GM12878 (cell line): ENCODE results near the gene RUBCNL. TPM values are rescaled to one million over a fixed set of nuclear protein-coding genes. Genes with fewer than 3 reads are reported as not detected.

Source experiments
- ATAC-seq: fragments of 200-7000 bp; cut with Tn5 transposase; 3 replicates; pipeline ENCODE4 v1.9.1; 2020; ENCODE audit warnings: mild to moderate bottlenecking, moderate library complexity
- BruUV-seq: library from RNA; stranded (reverse); fragments of 400-500 nt; replicated peaks from 2 replicates; lab custom pipeline; 2021; lab: Mats Ljungman, UMichigan
- CTCF ChIA-PET: fragments of 300-600 bp; sonication (Branson Sonifier 250); formaldehyde crosslinking; extraction: SDS; loops from one replicate; lab custom pipeline; 2021; ENCODE audit warnings: inconsistent platforms; lab: Yijun Ruan, JAX
- POLR2A ChIA-PET: fragments of 350-600 bp; formaldehyde crosslinking; extraction: SDS; loops from one replicate; lab custom pipeline; 2021; ENCODE audit warnings: inconsistent platforms; lab: Charles Lee
- RAD21 ChIA-PET: fragments of 300-600 bp; sonication (Branson Sonifier 250); formaldehyde crosslinking; loops from one replicate; lab custom pipeline; 2023; ENCODE audit warnings: antibody characterized with exemption; ENCODE audit not compliant: unreplicated experiment; lab: Charles Lee
- SMC1A ChIA-PET: fragments of 300-600 bp; sonication (Branson Sonifier 250); formaldehyde crosslinking; loops from one replicate; lab custom pipeline; 2023; ENCODE audit not compliant: unreplicated experiment, uncharacterized antibody; lab: Charles Lee
- DNase-seq: peaks from one replicate; pipeline ENCODE4 v3.0.0-alpha.2; 2011; ENCODE audit warnings: low read depth, low spot score
- FAIRE-seq: peaks from 3 replicates; lab custom pipeline; 2011; peaks lifted over from hg19 to GRCh38; lab: Jason Lieb, UNC
- H2AFZ ChIP-seq: 2 replicates; pipeline ENCODE4 v1.6.0; 2011; ENCODE audit warnings: low read depth, low read length, control low read depth; ENCODE audit not compliant: control insufficient read depth
- H3K27ac ChIP-seq: 2 replicates; pipeline ENCODE4 v1.5.1; 2011; ENCODE audit warnings: control low read depth; ENCODE audit not compliant: control insufficient read depth, insufficient read depth
- H3K27me3 ChIP-seq, 2 experiments: replicated peaks in 1 of 2; 2 replicates each; pipeline versions ENCODE4 v1.6.0 to v1.6.1; 2011; ENCODE audit warnings: low read length in 1 of 2; ENCODE audit not compliant: control insufficient read depth in 2 of 2, insufficient read depth in 2 of 2
- H3K36me3 ChIP-seq, 2 experiments: 2 replicates each; pipeline ENCODE4 v1.5.1; 2011; ENCODE audit warnings: low read length in 1 of 2; ENCODE audit not compliant: control insufficient read depth in 2 of 2, insufficient read depth in 2 of 2
- H3K4me1 ChIP-seq: 2 replicates; pipeline ENCODE4 v1.6.1; 2011; ENCODE audit warnings: mild to moderate bottlenecking, low read length, moderate library complexity, mixed read lengths; ENCODE audit not compliant: control insufficient read depth, insufficient read depth
- H3K4me2 ChIP-seq: 2 replicates; pipeline ENCODE4 v1.6.0; 2011; ENCODE audit warnings: control low read depth; ENCODE audit not compliant: control insufficient read depth, insufficient read depth
- H3K4me3 ChIP-seq: fragments of 200-600 bp; sonication (generic); 2 replicates; pipeline ENCODE4 v1.5.1; 2016
- H3K79me2 ChIP-seq: 2 replicates; pipeline ENCODE4 v1.6.0; 2011; ENCODE audit warnings: low read length; ENCODE audit not compliant: control insufficient read depth, insufficient read depth
- H3K9ac ChIP-seq: 2 replicates; pipeline ENCODE4 v1.8.0; 2011; ENCODE audit warnings: low read length, control low read depth, mixed read lengths; ENCODE audit not compliant: control insufficient read depth, insufficient read depth
- H3K9me3 ChIP-seq: replicated peaks from 3 replicates; pipeline ENCODE4 v1.5.1; 2011; ENCODE audit warnings: mild to moderate bottlenecking, low read length; ENCODE audit not compliant: control insufficient read depth, insufficient read depth
- H4K20me1 ChIP-seq: 2 replicates; pipeline ENCODE4 v1.6.0; 2011; ENCODE audit not compliant: control insufficient read depth, insufficient read depth
- CEBPB ChIP-seq, 2 experiments: fragments of 150-350 bp in 1 of 2; IDR thresholded peaks; 2 replicates each; pipeline ENCODE4 v1.6.1; 2012 to 2014; ENCODE audit warnings: low read depth in 2 of 2, low read length in 2 of 2, borderline replicate concordance in 1 of 2, inconsistent platforms in 1 of 2
- IKZF2 ChIP-seq, 2 experiments: fragments of 450-650 bp; IDR thresholded peaks; 2 replicates each; pipeline ENCODE4 v1.6.1; 2017; ENCODE audit warnings: mild to moderate bottlenecking in 2 of 2, moderate library complexity in 2 of 2
- KDM1A ChIP-seq: fragments of 200-600 bp; sonication (generic); IDR thresholded peaks from 2 replicates; pipeline ENCODE4 v1.6.1; 2016; ENCODE audit warnings: borderline replicate concordance
- MTA3 ChIP-seq: IDR thresholded peaks from 2 replicates; pipeline ENCODE4 v1.6.1; 2012; ENCODE audit warnings: low read length, inconsistent platforms, borderline replicate concordance
- NFIC ChIP-seq: IDR thresholded peaks from 2 replicates; pipeline ENCODE4 v1.6.1; 2012; ENCODE audit warnings: low read depth, mild to moderate bottlenecking, inconsistent platforms, low read length, moderate library complexity
- PAX5 ChIP-seq: IDR thresholded peaks from 2 replicates; pipeline ENCODE4 v1.6.1; 2011; ENCODE audit warnings: low read depth, low read length, borderline replicate concordance
- POLR2A ChIP-seq: IDR thresholded peaks from 2 replicates; pipeline ENCODE4 v1.6.1; 2011; ENCODE audit warnings: low read depth, mild to moderate bottlenecking, low read length
- RELB ChIP-seq: fragments of 450-650 bp; IDR thresholded peaks from 2 replicates; pipeline ENCODE4 v1.6.1; 2017; ENCODE audit warnings: low read depth, mild to moderate bottlenecking, moderate library complexity
- RUNX3 ChIP-seq: IDR thresholded peaks from 2 replicates; pipeline ENCODE4 v1.6.1; 2012; ENCODE audit warnings: low read length, inconsistent platforms
- SMAD5 ChIP-seq: IDR thresholded peaks from 2 replicates; pipeline ENCODE4 v1.6.1; 2016; ENCODE audit warnings: antibody characterized with exemption, low read depth
- SPI1 ChIP-seq: IDR thresholded peaks from 2 replicates; pipeline ENCODE4 v1.6.1; 2011; ENCODE audit warnings: low read depth, mild to moderate bottlenecking, low read length, moderate library complexity, borderline replicate concordance; ENCODE audit not compliant: insufficient read depth
- TBL1XR1 ChIP-seq: IDR thresholded peaks from 2 replicates; pipeline ENCODE4 v1.6.1; 2012; ENCODE audit warnings: low read depth, low read length, improper control_type of control experiment
- TCF7 ChIP-seq: IDR thresholded peaks from 2 replicates; pipeline ENCODE4 v1.6.1; 2014; ENCODE audit warnings: antibody characterized with exemption, borderline replicate concordance
- ZNF207 ChIP-seq: fragments of 450-650 bp; IDR thresholded peaks from 2 replicates; pipeline ENCODE4 v1.6.1; 2014; ENCODE audit warnings: antibody characterized with exemption, mild to moderate bottlenecking, borderline replicate concordance
- WGBS: methylation state at CpG from one replicate; pipeline ENCODE4 v1.1.6; 2016; ENCODE audit warnings: low lambda C conversion rate; ENCODE audit not compliant: insufficient replicate concordance, insufficient coverage; ENCODE audit errors: missing lambda C conversion rate; 5-methylcytosine and 5-hydroxymethylcytosine counted together
- in situ Hi-C: fragments of 300-500 bp; cut with MboI; formaldehyde crosslinking; loops from 9 replicates; pipeline ENCODE4 v1.14.3; 2018; ENCODE audit warnings: mixed read lengths
- intact Hi-C: fragments of 100-400 bp; cut with micrococcal nuclease; formaldehyde crosslinking; loops from one replicate; pipeline ENCODE4 v1.14.2; 2022; ENCODE audit not compliant: unreplicated experiment
- polyA plus RNA-seq, 11 experiments: library from polyadenylated mRNA; depleted of rRNA in 4 of 11; unstranded in 6 of 11; stranded (reverse) in 5 of 11; fragments of >200 nt; fragmentation: Nextera tagmentation in 4 of 11; fragmentation: Illumina TruSeq in 1 of 11; extraction: Ambion mirVana in 4 of 11; extraction: Trizol in 1 of 11; gene quantifications; 1 replicate in 1 of 11; 2 replicates in 10 of 11; pipeline versions ENCODE4 v1.2.1 to v1.2.3, GENCODE V29; 2011 to 2016; ENCODE audit warnings: inconsistent platforms in 2 of 11, missing spikeins in 2 of 11, low read depth in 1 of 11
- total RNA-seq, 4 experiments: library from RNA; depleted of rRNA in 3 of 4; stranded (reverse); fragments of >200 nt in 3 of 4; fragmentation: Illumina TruSeq in 1 of 4; extraction: Trizol in 1 of 4; gene quantifications; 2 replicates each; pipeline versions ENCODE4 v1.2.1 to v1.2.3, GENCODE V29; 2013 to 2021

RUBCNL gene
- total and polyA plus RNA-seq, 10 of the 15 experiments (the other 5 are each of a cell fraction or from before 2014, with no cell fraction given), result 0.71 to 51.9 (median 38.2) TPM

DNA sequence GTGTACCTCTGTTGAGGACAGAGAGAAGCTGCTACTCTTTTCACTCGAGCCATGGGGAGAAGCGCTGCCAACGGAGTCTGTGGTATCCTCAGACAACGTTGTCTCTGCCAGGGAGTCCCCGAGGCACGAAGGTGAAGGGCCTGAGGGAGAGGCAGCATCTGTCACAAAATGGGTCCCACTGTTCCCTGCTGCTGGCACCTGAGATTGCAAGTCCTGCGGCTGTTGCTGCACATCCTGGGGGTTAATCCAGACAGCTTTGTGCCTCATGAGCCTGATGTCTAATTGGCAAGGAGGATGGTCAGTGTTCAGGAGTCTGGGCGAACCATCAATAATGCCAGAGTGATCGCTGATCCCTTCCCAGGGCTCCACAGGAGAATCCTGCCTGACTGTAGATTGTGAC is 15.0 kb downstream of the RUBCNL start:
- intact Hi-C loops, result no loop called here
- WGBS, result 60% methylated on average over 9 of the region's 9 CpGs
- ChIA-PET SMC1A (interaction anchor here (1.0 to 7.8 kb wide), 4 partner anchors 9 to 38 kb away, joined by 3 to 81 read pairs (median 30); partner anchors contain the start of gene RUBCNL), POLR2A (interaction anchor here (1.2 kb wide), 1 partner anchor 18 kb away, joined by 4 read pairs; no protein-coding TSS in a partner anchor), RAD21 (interaction anchor here (0.9 to 11.6 kb wide), 2 partner anchors 17 to 118 kb away, joined by 3 to 100 read pairs; partner anchors contain the start of gene RUBCNL), CTCF (interaction anchor here (1.1 to 5.7 kb wide), 2 partner anchors 16 to 51 kb away, joined by 5 to 47 read pairs; partner anchors contain the start of gene RUBCNL)
- Histone ChIP-seq H3K27me3 (no peaks in the 10 kb centered on the region), H3K4me1 (peaks cover 67% of the 10 kb centered on the region), H4K20me1 (no peaks in the 10 kb centered on the region), H2AFZ (no peak overlapping the region), H3K4me3 (no peak overlapping the region), H3K79me2 (peaks cover 73% of the 10 kb centered on the region), H3K27ac (peak overlapping the region; percentile 52), H3K4me2 (peak overlapping the region; percentile 46; the same call in 1 of the 2 replicates), H3K9ac (0 out of 2 replicates have a peak overlapping the region, but pooled peaks have one; percentile 7), H3K9me3 (no peaks in the 10 kb centered on the region; the same call in 2 of the 3 replicates), H3K36me3 (peaks cover 0 to 26% of the 10 kb centered on the region in 2 experiments; a peak in 2 of 4 replicates)
- in situ Hi-C loops, result no loop called here
- FAIRE-seq (no peak), DNase-seq (no peak), ATAC-seq (no peak)
- no TSS peak for BruUV-seq
- TF ChIP-seq KDM1A (no peak), SMAD5 (no peak), POLR2A (peak; percentile 29; the same call in 1 of the 2 replicates)

- WGBS, result 3% methylated on average over 4 of the region's 4 CpGs
- CTCF ChIA-PET, result interaction anchor here (0.6 to 5.7 kb wide), 9 partner anchors 8 to 81 kb away, joined by 3 to 47 read pairs (median 3); partner anchors contain the start of gene RUBCNL
These were observed 17.4 kb downstream of the RUBCNL start for GRCh38 chr13:46369506-46370277.

More at GRCh38 chr13:46369506-46370277, 17.4 kb downstream of the RUBCNL start:
- ATAC-seq (peak; percentile 78), DNase-seq (no peak), FAIRE-seq (no peak)
- no peaks in the 10 kb centered on the region for H4K20me1 ChIP-seq
- no TSS peak for BruUV-seq
- 0 out of 2 replicates have a peak, but pooled peaks have one; percentile 28 for TF ChIP-seq MTA3
- 0 out of 2 replicates have a peak, but pooled peaks have one; percentile 14 for TF ChIP-seq TBL1XR1
- no peak for TF ChIP-seq ZNF207
- TF ChIP-seq SPI1, result peak; percentile 48; the same call in 1 of the 2 replicates
- TF ChIP-seq RELB, result 0 out of 2 replicates have a peak, but pooled peaks have one; percentile 13
- TF ChIP-seq RUNX3, result peak; percentile 53
- no peak for TF ChIP-seq CEBPB (IDR thresholded peaks at IDR 0.05; ENCODE audit: borderline replicate concordance in 1 of 2, low read depth in 2 of 2, low read length in 2 of 2)
- TF ChIP-seq TCF7, result no peak
- peak; percentile 52 to 54; a peak in 1 of 4 replicates for TF ChIP-seq IKZF2 (IDR thresholded peaks at IDR 0.05)
- TF ChIP-seq PAX5, result 0 out of 2 replicates have a peak, but pooled peaks have one; percentile 25
- peak; percentile 51; the same call in 1 of the 2 replicates for TF ChIP-seq NFIC
- peak overlapping the region; percentile 62 for H3K4me2 ChIP-seq
- H3K4me3 ChIP-seq, result peak overlapping the region; percentile 10
- POLR2A ChIA-PET, result interaction anchor here (1.2 to 2.5 kb wide), 3 partner anchors 11 to 19 kb away, joined by 3 to 12 read pairs (median 5); no protein-coding TSS in a partner anchor
- H3K79me2 ChIP-seq, result peaks cover 51% of the 10 kb centered on the region
- in situ Hi-C loops, result no loop called here
- H3K27ac ChIP-seq, result peak overlapping the region; percentile 53
- intact Hi-C loops, result no loop called here
- SMC1A ChIA-PET, result interaction anchor here (1.2 to 7.8 kb wide), 10 partner anchors 11 to 182 kb away, joined by 3 to 81 read pairs (median 4); partner anchors contain the start of gene RUBCNL
- H3K9me3 ChIP-seq, result no peaks in the 10 kb centered on the region; the same call in 2 of the 3 replicates
- H3K27me3 ChIP-seq, result no peaks in the 10 kb centered on the region
- H3K4me1 ChIP-seq, result peaks cover 47% of the 10 kb centered on the region
- RAD21 ChIA-PET, result interaction anchor here (1.0 to 11.6 kb wide), 4 partner anchors 12 to 56 kb away, joined by 3 to 100 read pairs (median 8); partner anchors contain the start of gene RUBCNL
- no peak overlapping the region for H3K9ac ChIP-seq
- H2AFZ ChIP-seq, result no peak overlapping the region
- H3K36me3 ChIP-seq, result peaks cover 0 to 44% of the 10 kb centered on the region in 2 experiments; a peak in 2 of 4 replicates
